NCI-H446 treated with DMSO at 0.1 percent for 48 hours (cell line): ENCODE measurements around the gene SPRTN.

Experiments
- DNase-seq: peaks from one replicate; lab custom pipeline; 2025; lab: John Stamatoyannopoulos, UW

SPRTN gene, protein sequence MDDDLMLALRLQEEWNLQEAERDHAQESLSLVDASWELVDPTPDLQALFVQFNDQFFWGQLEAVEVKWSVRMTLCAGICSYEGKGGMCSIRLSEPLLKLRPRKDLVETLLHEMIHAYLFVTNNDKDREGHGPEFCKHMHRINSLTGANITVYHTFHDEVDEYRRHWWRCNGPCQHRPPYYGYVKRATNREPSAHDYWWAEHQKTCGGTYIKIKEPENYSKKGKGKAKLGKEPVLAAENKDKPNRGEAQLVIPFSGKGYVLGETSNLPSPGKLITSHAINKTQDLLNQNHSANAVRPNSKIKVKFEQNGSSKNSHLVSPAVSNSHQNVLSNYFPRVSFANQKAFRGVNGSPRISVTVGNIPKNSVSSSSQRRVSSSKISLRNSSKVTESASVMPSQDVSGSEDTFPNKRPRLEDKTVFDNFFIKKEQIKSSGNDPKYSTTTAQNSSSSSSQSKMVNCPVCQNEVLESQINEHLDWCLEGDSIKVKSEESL

DNA sequence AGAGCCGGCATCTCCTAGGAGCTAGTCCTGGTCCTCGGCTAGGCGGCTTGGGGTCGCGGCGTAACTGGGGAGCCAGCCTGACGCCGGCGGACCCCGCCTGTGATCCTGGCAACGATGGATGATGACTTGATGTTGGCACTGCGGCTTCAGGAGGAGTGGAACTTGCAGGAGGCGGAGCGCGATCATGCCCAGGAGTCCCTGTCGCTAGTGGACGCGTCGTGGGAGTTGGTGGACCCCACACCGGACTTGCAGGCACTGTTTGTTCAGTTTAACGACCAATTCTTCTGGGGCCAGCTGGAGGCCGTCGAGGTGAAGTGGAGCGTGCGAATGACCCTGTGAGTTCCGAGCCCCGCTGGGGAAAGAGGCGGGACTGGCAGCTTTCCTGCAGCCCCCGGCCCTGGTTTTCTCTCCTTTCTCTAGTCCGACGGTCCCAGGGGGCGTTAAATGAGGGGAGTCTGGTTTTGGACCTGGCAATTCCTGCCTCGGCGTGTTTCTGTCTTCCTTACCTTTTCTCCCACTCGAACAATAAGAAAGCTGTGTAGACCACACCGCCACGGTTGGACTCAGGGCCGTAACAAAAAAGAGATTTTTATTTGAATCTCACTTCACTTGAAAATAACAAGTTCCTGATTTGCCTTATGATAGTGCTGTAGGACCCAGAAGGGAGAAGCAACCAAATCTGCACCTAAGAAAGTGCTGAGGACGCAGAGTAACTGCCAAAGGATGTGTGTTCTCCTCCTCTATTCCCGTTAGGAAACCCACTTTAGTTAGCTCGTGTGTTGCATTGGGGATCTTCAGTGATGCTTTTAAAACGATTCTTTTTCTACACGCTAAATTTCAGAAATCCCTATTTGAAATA, at the start of gene SPRTN:
Gene SPRTN (plus strand): TSS at position 24 of the 859 bp plus-strand sequence. CDS start 91 bp downstream, at position 115.
- DNase-seq = no peak

DNA sequence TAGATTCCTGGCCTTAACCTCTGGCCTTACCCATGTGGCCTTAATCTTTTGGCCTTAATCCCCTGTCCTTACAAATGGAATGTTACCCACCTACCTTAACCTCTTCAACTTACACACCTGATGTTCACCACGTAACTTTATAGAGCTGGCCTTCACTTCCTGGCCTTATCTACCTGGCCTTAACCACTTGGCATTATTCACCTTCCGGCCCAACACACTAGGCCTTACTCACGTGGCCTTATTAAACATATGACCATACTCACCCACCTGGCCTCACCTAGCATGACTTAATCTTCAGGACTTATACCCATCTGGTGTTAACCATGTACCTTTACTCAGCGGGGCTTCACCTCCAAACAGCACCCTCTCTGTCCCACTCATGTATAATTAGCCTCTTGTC, 42.2 kb upstream of the SPRTN start:
- DNase-seq = no peak

DNA sequence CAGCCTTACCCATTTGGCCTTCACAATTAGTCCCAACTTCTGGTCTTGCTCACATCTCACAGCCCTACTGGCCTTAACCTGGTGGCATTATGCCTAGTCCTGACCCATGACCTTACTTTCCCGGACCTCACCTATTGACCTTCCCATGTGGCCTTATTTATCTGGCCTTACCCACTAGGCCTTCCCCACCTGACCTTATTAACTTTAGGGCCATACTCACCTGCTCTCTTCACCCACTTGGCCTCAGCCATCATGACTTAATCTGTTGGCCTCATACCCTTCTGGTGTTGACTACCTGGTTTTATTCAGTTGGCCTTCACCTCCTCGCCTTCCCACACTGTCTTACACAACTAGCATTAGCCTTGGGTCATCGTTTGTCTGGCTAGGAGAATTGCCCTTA, 36.1 kb upstream of the SPRTN start:
- no peak for DNase-seq

DNA sequence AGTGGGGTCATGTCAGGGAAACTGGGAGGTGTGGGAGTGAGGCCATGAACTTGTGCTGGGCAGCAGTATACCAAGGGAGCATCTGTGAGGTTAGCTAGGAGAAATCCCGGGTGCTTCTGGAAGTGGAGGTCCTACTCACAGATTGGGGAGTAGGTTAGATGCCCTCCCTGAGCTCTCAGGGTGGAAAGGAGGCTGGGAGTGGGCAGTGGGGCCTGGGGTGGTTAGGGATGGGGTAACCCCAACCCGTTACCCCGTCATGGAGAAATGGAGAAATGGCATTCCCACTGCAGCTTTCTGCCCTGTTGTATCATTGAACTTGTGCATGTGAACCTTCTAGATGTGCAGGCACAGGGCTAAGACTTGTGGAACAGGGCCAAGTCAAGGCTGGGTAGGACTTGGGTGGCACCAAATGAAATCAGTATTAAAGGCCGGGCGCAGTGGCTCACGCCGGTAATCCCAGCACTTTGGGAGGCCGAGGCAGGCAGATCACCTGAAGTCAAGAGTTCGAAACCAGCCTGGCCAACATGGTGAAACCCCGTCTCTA, 27.6 kb upstream of the SPRTN start:
- no peak for DNase-seq

DNA sequence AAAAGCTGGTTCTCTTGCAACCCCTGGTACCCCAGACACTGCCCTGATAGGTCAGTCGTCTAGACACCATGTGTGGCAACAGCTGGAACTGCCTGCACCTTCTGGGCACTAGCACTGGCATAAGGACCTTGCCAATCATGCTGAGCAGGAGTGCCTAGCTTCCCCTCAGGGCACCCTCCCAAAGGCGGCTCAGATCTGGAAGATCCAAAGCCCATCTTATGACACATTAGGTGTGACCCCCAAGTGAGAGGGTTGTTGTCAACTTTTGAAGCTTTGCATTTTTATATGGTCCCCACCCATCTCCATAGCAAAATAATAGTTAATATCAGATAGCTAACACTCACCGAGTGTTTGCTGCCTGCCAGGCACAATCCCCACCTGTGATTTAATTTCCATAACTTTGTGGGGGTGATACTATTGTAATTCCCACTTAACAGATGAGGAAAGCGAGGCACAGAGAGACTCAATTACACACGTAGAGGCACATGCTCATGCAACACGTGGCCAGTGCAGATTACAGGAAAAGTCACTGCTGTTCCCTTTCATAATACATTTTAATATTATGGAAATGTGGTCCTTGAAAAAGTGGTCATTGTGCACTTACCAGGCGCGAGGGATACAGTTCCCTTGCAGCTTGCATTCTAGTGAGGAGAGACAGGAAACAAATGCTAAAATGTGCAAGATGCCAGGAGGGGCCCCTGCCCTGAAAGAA, 26.2 kb upstream of the SPRTN start:
- no peak for DNase-seq

DNA sequence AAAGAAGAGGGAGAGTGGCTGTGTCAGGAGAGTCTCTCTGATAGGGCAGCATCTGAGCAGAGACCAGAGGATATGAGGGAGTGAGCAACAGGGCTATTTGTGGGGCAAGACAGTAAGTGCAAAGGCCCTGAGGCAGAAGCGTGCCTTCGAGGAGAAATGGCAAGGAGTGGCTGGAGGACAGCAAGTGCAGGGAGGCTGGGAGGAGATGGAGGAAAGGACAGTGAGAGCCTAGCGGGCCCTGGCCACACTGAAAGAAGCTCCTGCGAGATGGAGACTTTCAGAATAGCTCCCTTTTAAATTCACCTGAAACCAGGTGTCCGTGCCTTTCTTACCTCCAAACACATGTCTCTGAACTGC, 25.7 kb upstream of the SPRTN start:
- no peak for DNase-seq

DNA sequence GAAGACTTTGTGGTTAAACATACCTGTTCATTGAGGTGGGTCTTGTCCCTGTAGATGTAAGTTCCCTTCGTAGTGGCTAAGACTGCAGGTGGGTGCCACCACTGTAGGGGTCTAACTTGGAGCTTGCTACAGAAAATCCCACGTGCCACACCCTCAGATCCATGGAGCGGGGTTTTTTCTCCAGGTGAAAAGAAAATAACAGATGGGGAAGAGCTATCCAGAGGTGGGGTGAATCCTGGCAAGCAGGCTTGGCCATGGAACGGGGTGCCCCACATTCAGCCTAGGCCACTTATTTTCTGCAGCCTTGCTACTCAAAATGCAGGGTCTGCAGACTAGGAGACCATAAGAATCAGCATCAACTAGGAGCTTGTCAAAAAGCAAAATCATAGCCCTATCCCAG, 24.4 kb upstream of the SPRTN start:
- no peak for DNase-seq

DNA sequence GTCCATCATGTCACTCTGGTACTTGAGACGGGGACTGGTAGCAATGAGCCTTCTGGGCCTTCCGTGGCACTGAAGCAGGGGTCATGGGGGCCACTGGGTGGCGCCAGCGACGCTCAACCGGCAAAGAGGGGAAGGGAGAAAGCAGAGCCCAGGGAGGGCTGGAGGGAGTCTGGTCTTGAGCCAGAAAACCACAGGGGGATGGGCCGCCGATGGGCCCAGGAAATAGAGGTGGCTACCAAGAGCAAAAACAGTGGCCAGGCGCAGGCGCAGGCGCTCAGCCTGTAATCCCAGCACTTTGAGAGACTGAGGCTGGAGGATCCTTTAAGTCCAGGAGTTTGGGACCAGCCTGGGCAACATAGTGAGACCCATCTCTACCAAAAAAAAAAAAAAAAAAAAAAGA, 22.2 kb upstream of the SPRTN start:
- DNase-seq = no peak

DNA sequence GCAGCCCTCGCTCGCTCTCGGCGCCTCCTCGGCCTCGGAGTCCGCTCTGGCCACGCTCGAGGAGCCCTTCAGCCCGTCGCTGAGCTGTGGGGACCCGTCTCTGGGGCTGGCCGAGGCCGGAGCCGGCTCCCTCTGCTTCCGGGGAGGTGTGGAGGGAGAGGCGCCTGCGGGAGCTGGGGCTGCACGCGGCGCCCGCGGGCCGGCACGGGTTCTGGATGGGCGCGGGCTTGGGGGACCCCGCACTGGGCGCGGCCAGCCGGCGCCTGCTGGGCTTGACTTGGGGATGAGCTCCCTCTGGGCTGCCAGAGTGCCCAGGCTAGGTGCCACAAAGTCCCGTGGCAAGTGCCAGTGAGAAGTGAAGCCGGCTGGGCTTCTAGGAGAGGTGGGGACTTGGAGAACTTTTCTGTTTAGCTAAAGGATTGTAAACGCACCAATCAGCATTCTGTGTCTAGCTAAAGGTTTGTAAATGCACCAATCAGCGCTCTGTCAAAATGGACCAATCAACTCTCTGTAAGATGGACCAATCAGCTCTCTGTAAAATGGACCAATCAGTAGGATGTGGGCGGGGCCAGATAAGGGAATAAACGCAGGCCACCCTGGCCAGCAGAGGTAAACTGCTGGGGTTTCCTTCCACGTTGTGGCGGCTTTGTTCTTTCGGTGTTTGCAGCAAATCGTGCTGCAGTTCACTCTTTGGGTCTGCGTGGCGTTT, 20.6 kb upstream of the SPRTN start:
- no peak for DNase-seq

DNA sequence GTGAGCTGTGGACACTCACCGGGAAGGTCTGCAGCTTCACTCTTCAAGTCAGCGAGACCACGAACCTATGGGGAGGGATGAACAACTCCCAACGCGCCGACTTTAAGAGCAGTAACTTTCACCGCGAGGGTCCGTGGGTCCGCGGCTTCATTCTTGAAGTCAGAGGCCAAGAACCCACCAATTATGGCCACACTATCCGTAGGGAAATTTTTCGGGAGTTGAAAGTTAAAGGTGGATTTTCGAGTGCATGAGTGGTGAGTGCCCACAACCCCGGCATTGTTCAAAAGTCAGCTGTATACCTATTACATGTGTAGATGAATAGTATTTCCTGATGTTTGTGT, 20.1 kb upstream of the SPRTN start:
- no peak for DNase-seq

DNA sequence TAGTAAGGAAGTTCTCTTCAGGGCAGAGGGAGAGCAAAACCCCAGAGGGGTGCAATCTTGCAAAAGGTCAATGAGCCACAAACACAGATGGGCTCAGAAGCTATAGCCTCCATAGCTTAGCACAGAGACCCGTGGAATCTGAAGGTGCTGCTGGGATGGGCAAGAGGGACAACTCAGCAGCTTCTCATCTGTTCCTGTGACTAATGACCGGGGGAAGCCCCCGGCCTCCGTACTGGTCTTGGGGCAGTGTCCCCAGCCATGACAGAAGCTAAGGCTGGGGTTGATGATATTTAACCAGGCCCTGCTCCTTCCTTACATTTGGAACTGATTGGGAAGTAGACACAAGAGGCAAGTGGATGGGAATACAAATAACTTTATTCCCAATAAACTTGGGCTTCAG, 19.5 kb upstream of the SPRTN start:
- DNase-seq = no peak

DNA sequence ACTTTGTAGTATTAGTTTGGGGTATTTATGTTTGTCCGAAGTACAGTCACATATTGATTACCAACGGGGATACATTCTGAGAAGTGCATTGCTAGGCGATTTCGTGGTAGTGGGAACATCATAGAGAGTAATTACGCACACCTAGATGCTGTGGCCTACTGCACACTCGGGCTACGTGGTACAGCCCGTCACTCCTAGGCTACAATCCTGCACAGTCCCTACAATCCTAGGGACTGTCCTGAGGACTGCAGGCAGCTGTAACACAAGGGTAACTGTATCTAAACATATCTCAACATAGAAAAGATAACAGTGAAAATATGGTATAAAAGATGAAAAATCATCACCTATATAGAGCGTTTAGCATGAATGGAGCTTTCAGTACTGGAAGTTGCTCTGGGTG, 19.0 kb upstream of the SPRTN start:
- DNase-seq = no peak

DNA sequence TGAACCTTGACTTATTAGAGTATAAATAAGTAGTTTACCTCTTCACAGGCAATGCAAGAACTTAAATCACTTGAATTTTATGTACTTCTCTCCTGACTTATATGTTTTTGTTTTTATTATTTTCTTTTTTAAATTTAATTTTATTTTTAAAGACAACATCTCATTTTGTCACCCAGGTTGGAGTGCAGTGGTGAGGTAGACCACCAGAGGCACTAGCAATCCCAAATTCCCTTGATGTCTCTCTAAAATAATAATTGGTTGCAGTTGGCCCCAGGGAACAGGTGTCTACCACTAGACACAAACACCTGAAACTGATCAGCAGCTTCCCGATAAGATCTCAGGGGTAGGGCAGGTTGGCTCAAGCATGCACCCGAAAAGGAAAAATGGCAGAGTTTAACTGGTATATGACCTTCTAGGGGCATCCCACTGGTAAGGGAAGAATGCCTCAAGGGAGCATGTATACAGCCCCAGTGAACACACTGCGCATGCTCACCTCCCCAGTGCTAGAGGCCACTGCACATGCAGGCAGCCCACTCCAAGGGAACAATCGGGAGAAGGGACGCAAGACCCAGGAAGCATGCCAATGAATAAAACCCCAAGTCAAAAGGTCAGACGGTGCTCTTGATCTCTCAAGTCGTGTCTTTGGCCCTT, 15.1 kb upstream of the SPRTN start:
- DNase-seq = no peak

DNA sequence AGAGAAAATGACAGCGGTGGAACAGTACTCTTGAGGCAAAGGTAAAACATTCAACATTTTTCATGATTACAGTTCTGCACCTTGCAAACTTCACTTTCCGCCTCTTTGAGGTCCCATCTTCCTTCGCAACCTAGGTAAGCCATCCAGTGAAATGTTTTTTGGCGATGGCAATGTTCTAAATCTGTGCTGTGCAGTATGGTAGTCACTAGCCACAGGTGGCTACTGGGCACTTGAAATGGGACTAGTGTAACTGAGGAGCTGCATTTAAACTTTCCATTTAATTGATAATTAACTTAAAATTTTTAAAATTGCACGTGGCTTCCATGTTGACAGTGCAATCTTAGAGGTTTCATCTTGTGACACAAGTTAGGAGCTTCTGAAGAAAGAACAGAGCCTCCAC, 13.4 kb upstream of the SPRTN start:
- DNase-seq = no peak

DNA sequence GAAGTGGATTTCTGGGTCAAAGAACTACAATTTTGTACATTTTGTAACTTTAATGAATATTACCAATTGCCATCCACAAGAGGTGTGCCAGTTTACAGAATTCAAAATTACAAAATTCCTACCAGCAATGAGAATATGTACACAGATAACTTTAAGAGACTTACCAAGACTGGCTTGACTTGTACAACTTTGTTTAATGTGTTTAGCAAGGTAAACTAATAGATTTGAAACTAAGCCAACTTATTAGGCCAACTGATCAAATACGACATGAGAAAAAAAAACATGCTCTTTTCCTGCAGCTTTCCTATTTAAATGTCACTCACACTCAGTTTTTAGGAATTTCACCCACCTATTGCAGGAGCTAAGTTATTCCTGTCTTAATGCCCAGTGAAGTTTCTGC, 11.8 kb upstream of the SPRTN start:
- DNase-seq = no peak

DNA sequence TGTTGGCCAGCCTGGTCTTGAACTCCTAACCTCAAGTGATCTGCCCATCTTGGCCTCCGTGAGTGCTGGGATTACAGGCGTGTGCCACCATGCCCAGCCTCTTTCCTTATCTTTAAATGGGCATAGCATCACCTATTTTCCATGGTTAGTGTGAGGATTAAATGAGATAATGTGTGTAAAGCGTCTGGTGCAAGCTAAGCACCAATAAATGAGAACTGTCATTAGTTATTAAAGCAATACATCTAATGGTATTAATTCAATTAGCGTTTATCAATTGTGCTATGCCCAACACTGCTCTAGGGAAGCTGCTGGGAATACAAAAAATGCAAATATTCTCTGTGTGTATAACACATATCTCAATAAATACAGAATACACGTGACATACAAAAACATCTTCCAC, 10.5 kb upstream of the SPRTN start:
- no peak for DNase-seq

DNA sequence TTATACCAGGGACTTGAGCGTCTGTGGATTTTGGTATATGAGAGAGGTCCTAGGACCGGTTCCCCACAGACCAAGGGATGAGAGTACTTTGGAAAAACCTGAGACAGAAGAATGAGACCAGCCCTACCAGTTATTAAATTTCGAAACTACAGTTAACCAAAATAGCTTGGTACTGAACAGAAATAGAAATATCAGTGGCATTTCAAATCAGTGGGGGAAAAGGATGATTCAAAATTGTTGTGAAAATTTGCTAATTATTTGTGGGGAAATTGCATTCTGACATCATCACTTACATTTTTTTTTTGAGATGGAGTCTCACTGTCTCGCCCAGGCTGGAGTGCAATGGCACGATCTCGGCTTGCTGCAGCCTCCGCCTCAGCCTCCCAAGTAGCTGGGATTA, 8.6 kb upstream of the SPRTN start:
- DNase-seq = no peak

DNA sequence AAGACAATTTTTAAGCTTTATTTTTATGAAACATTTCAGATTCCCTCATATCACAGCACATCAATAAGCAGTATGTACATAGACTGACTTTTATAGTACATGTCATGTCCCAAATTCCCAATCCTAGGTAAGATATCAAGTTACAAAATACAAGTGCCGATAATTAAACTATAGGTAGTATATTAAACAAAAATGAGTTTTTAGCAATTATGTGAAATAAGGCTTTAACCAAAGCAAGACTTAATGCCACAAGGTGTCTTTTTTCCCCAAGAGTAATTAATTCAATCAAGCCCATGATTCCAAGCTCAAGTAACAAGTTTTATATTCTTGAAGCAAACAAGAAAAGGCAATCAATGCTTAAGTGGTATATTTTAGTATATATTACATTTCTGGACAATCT, 5.3 kb upstream of the SPRTN start:
- no peak for DNase-seq

DNA sequence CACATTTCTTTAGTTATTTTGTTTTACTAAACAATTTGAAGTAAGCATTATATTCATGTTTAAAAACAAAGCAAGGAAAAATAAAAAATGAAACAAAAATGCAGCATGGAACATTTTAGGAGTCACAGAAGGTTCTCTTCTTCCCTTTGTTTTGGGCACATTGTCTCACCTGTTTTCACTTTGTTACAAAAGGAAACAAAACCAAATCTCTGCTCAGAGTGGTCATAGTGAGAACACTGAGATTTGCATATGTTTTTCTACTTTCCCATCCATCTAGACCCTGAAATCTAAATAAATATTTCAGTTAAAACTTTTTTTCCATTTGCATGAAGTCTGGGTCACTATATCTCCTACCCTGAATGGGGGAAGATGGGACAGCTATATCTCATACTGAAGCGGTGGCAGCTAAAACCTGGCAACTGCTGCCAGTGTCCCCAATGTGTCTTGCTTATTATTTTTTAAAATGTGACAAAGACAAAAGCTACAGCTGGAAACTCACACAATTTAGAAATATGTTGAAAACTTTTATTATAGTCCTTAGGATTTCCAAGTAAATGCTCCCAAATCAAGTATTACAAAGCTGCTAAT, 3.9 kb upstream of the SPRTN start:
- no peak for DNase-seq

DNA sequence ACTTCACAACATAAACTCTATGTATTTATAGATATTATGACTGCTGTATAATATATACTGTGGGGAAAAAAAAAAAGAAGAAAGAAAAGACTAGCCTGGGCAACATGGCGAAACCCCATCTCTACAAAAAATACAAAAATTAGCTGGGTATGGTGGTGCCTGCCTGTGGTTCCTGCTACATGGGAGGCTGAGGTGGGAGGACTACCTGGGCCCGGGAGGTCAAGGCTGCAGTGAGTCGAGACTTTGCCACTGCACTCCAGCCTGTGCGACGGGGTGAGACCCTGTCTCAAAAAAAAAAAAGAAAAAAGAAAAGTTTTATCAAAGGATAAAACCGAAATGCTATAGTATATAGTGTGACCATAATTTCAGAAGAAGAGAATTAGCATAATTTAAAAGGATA, 3.1 kb upstream of the SPRTN start:
- DNase-seq = no peak
